ENCODE results near the gene TP53INP2.
"Not testable (repeated sequence)": the region's sequence is repeated elsewhere in the genome, so short reads cannot be mapped to it uniquely, and the experiment has no call there.

Gene TP53INP2

DNA sequence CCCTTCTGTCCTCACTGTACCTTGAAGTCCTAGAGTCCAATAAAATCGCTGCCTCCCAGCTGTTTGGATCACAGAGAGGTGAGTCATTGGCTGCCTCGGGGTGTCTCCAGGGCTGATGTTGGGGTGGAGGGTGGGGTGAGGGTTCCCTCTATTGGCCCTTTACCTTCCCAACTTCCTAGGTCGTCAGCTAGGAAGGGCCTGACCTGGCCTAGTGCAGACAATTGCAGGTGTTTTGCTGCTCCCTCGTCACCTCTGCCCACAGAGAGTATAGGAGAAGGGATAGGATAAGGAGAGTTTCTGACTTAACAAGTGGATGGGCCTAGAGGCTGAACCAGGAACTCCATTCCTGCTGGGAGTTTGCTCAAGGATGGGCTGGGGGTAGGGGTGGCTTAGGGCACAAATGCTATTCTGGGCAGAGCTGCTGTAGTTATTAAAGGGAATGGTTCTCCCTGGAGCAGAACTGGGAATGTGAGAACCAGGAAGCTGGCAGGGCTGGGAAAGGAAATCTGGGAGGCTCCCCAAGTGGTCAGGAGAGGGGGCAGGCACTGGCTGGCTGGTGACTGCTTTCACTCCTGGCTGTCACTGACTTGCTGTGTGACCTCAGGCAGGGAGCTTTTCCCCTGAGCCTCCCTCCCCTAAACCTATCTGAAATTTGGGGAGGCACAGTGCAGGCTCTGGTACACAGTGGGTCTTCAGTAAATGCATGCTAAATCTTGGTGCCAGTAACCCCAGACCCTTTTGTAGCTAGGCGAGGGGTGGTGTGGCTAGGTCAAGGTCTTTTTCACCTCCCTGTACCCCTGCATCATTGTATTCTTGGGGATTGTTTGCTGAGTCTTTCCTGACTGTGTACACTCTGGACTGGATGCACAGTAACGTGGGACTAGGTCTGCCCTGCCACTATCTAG lies 1.5 kb downstream of the TP53INP2 start:
- peak; percentile 50 for DNase-seq (ENCODE audit: low spot score)

DNA sequence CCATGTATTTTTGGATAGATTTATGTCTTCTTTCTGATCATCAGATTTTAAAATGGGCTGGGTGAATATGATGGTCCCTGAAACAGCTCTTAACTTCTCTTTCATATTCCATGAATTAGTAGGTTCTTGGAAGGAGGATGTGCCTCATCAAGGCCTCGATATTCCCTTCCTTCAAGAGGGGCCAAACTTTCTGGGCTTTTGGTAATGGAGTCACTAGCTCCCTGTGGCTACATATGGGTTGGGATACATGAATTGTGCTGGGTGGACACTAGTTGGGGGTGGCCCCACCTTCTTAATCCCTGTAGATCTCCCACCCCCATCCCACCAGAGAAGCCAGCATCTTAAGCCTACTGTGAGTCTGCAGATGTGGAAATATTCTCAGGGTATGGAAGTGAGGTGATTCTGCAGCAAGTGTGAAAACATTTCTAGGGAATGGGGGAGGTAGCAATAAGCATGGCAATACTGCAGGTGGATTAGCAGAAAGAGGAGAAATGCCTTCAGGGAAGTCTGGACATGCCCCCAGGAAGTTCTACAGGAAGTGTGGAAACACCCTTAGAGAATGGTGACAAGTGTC lies 2.2 kb downstream of the TP53INP2 start:
- DNase-seq (ENCODE audit: low spot score), result no peak

DNA sequence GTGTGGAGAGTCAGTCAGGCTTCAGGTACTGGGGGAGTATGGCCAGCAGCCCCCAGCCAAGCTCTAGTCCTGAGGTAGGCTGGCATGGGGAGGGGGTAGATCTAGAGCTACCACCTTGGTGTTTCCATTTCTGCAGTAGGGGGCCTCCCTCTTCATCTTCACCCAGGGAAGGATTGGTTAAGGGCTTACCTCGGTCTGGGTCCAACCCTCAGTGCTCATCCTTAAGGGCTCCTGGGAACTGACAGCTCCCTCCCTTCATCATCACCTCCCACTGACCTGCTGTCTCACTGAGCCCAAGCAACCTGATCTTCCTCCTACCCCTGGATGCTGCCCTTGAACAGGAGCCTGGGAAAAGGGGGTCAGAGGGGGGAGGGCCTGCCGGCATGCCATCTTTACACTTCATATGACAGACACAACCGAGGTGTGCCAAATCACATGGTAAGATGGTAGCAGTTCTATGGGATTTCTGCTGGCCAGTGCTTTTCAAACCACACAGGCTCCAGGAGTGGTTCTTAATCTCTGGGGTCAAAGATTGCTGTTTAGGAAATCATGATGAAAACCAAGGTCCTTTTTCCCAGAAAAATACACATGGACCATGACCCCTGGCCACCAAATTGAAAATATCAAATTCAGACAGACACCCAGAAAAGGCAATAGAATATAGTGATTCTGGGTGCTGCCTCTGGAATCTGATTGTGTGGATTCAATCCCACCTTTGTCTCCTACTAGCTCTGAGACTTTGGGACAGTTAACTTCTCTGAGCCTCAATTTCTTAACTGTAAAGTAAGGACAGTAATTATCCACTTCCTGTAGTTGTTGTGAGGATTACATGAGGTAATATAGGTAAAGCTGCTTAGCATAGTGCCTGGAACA lies 3.0 kb downstream of the TP53INP2 start:
- no peak for DNase-seq (ENCODE audit: low spot score)

DNA sequence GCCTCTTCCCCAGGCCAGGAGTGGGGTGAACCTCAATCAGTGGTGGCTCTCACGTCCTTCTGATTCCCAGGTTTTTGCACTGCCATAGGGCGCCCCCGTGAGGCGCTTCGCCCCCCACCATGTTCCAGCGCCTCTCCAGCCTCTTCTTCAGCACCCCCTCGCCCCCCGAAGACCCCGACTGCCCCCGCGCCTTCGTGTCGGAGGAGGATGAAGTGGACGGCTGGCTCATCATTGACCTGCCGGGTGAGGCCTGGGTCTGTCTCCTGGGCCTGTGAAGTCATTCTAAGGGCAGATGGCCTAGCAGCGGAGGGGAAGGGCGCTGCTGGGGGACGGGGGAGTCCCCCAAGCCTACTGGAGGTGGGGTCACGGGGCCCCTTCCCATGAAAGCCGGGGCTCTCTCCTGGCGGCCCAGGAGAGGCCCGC lies 4.5 kb downstream of the TP53INP2 start:
- peak; percentile 76 for DNase-seq (ENCODE audit: low spot score)

DNA sequence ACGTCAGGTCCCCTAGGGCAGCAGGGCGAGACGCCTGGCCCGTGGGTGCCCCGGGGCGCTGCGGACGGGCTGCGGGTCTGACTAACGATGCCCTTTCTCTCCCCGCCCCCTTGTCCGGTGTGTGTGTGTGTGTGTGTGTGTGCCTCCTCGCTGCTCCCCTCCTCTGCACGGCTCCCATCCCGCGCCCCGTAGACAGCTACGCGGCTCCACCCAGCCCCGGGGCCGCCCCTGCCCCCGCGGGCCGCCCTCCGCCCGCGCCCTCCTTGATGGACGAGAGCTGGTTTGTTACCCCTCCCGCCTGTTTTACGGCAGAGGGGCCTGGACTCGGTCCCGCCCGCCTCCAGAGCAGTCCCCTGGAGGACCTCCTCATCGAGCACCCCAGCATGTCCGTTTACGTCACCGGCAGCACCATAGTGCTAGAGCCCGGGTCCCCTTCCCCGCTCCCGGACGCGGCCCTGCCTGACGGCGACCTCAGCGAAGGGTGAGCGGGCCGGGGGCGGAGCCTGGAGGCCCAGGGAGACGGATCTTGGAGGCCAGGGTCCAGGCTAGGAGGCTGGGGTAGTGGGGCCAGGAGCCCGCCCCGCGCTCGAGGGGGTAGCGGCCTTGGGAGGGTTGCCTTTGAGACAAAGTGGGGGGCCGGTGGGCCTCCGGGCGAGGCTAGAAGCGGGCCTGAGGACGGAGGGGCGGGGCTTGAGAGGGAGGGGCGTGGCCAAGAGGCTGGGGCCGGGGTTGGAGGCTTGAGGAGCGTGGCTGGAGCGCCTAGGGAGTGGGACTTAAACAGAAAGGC lies 5.1 kb downstream of the TP53INP2 start:
- DNase-seq (ENCODE audit: low spot score), result peak; percentile 91

DNA sequence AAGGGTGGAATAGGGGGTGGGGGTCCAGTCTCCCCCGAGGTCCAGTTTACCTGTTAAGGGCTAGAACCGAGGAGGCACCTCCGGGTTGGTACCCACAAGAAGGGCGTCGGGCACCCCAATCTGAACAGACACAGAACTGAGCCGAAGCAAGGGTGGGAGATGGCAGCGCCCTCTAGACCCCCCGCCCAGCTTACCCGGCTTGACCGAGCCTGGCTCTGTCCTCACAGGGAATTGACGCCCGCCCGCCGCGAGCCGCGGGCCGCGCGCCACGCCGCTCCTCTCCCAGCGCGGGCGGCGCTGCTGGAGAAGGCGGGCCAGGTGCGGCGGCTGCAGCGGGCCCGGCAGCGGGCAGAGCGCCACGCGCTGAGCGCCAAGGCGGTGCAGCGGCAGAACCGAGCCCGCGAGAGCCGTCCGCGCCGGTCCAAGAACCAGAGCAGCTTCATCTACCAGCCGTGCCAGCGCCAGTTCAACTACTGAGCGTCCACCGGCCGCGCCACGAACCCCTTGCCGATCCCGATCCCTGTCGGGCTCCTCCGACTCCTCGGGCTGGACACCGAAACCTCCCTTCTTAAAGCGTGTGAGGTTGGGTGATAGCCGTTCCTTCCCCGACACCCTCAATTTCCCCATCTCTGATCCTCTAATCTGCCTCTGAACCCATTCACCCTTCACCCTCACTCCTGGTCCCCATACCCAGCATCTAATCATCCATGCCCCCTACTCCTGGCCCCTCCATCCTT lies 5.9 kb downstream of the TP53INP2 start:
- DNase-seq (ENCODE audit: low spot score), result peak; percentile 87

DNA sequence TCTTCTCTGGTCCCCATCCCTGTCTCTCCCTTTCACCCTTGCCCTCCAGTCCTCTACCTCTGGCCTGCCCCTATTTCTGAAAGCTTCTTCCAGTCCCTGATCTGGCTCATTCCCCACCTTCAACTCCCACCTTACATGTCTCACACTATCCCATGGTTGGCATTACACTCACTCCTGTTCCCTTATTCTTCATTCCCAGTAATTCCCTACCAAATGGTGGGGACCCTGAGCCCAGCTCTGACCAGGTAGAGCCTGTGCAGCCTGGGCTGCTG lies 6.4 kb downstream of the TP53INP2 start:
- no peak for DNase-seq (ENCODE audit: low spot score)

DNA sequence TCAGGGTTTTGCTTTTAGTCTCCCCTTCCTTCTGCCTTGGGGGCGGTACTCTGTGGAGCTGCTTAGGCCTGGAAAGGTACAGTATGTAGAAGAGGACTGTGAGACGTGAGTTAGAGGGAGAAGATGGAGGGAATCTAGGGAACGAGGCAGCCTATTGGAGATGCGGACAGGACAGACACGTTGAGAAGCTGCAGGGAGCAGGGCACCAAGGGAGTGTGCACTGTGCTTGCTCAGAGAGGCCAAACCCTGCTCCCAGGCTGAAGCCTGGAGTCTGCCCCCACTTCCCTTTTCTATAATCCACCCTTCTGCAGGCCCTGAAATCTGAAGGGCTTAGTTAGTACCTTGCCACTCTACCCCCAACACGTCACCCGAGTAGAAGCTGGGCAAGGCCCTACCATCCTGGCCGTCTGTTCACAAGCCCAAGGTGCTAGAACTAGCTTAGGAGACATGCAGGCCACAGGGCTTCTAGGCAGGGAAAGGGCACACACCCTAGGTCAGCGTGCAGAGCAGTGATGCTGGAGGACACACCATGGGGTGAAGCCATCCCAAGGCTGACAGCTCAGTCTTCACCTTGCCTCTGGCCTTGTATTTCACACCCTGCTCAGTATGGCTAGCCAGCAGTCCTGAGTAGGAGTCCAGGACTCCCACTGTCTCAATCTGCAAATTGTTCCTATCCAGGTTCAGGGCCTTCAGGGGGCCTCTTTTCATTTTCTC lies 6.9 kb downstream of the TP53INP2 start:
- no peak for DNase-seq (ENCODE audit: low spot score)

DNA sequence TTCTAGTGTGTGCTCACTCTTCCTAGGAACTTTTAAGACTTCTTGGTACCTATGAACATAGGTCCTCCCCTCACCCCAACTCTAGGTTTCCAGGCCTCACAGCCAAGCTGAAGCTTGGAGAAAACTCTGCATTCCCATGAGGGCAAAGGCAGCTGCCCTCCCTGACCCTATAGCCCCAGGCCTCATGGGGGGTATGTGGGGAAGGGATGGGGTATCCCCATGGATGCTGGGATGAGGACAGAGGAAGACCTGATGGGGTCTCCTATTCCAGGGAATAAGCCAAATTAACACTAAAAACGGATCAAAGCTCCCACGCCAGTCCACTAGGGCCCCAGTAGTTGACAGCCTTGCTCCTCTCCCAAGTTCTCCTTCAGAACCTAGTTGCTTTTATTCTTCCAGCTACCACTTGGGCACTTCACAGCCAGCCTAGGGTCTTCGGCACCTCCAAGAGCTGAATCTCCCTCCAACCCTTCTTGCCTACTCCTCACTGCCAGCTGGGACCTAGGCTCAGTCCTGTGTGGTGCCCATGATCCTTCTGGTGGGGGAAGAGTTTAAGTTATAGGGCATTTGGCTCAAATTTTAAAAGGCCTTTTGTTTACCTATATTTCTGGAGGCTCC lies 7.8 kb downstream of the TP53INP2 start:
- no peak for DNase-seq (ENCODE audit: low spot score)

DNA sequence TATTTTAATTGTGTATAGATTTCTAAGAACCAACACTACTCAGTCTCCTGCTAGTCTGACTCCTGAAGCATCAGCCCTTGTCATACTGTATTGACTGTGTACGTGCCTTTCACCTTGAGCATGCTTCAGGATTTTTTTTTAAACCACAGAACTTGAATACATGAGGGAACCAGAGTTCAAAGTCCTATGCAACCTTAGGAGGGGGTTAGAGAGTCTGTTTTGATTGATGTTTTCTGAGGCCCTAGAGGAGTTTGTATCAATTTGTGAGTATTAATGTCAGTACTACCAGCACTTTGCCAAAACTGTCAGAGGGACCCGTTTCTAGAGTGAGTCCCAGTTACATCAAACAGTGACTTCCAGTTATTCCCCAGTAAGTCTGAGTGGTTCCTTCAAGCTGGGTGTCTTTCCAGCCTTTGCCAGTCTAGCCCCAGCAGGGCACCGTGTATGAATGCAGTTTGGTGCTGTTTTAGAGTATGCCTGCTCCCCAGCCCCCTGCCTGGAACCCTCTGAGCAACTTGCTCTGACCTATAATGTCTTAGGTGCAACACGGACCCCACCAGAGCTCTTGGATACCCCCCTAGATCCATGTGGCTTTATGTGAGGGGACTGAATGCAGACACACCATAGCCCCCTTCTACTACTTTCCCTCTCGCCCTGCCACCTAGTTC lies 8.5 kb downstream of the TP53INP2 start:
- no peak for DNase-seq (ENCODE audit: low spot score)

DNA sequence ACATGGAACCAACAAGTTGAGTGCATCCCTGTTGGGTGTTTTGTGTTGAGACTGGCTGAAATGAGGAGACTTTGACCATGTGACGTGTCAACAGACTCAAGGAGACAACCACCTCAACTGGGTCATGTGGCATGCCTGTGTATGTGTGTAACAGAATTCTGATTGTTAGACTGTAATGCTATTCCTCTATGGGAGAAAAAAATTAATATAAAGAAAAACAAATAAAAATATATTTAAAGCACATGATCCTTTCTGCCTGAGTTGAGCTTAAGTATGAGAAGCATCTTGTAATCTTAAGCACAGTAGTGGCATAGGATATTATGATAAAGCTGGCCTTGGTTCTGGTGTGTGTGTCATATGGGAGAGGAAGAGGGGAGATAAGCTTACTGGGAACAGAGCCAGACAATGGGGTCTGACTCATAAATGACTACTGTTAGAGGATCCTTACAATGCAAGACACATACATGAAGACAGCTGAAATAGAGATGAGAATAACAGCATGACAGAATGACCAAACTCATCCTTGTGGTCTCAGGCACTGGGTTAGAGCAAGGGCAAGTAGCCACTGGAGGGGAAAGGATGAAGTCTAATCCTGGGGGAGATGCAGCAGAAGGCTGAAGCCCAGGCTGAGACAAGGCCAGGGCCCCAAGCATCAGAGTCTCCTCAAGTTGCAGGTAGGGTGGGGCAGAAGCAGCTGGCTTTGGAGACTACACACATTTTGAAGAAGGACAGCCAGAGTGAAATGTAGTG lies 9.2 kb downstream of the TP53INP2 start:
- no peak for DNase-seq (ENCODE audit: low spot score)

DNA sequence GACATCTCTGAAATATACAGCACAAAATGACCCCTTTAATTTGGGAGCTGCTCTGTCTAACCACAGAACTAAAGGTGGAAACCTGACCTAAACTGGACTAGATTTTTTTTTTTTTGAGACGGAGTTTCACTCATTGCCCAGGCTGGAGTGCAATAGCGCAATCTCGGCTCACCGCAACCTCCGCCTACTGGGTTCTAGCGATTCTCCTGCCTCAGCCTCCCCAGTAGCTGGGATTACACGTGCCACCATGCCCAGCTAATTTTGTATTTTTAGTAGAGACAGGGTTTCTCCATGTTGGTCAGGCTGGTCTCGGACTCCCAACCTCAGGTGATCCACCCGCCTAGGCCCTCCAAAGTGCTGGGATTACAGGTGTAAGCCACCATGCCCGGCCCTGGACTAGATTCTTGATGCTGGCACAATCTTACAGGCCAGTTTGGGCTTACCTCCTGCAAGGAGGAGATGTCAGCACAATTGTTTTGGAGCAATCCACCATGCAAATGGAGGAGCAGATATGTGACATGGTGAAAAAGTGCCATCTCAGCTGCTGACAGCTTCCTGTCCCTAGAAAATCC lies 9.9 kb downstream of the TP53INP2 start:
- not testable (repeated sequence) for DNase-seq (ENCODE audit: low spot score)

DNA sequence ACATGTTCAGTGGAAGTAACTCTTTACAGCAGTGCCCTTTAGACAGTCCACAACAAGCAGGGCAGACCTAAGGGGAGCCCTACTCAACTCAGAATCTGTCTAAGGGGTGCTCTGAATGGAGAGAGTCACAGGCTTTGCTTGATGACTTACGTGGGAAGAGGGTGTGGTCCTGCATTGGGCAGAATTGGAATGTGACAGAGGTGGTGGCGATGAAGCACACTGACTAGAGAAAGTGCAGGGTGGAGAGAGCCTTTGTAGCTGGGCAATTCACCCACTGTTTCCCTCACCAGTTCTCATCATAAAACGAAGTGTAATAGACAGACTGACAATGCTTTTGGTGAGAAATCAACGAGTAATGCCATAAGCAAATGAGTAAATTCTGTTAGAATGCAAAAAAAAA lies 11.2 kb downstream of the TP53INP2 start:
- DNase-seq (ENCODE audit: low spot score), result no peak

DNA sequence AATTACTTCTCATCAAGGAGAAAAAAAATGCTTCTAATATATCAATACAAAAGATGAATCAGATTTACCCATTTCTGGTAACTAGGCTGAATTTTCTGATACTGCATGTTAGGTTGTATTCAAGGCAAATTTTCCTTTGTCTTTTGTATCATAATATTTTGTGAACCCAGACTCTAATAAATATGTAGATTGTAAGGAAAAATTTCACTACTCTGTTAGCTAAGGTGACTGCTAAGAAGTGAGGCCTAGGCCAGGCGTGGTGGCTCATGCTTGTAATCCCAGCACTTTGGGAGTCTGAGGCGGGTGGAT lies 12.7 kb downstream of the TP53INP2 start:
- no peak for DNase-seq (ENCODE audit: low spot score)

DNA sequence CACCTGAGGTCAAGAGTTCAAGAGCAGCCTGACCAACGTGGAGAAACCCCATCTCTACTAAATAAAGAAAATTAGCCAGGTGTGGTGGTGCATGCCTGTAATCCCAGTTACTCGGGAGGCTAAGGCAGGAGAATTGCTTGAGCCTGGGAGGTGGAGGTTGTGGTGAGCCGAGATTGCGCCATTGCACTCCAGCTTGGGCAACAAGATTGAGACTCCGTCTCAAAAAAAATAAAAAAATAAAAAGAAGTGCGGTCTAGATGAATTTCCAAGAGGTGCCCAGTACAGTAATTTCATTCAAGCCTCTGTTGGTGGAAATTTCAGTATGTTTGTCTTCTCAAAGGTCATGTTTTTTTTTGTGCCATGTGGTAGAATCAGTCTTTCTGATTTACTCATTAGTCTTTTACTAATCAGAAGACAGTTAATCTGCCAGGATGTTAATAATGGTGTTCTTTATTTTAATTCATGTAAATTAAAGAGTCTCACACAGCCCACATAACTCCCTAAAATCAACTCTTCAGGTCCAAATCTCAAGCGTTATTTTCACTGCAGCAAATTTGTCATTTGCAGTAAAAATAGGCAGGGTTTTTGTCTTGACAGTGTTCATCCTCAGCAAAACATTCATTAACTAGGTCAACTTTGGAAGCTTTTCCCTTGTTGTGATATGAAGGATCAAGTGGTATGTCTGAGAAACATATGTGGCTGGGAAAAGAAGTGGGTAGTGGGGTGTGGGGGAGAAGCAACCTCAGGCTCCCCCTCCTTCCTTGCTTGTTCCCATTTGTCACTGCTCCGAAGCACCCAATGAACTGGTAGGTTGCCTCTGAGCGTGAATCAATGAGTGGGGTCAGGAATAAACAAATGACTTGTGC lies 13.3 kb downstream of the TP53INP2 start:
- DNase-seq (ENCODE audit: low spot score), result no peak

DNA sequence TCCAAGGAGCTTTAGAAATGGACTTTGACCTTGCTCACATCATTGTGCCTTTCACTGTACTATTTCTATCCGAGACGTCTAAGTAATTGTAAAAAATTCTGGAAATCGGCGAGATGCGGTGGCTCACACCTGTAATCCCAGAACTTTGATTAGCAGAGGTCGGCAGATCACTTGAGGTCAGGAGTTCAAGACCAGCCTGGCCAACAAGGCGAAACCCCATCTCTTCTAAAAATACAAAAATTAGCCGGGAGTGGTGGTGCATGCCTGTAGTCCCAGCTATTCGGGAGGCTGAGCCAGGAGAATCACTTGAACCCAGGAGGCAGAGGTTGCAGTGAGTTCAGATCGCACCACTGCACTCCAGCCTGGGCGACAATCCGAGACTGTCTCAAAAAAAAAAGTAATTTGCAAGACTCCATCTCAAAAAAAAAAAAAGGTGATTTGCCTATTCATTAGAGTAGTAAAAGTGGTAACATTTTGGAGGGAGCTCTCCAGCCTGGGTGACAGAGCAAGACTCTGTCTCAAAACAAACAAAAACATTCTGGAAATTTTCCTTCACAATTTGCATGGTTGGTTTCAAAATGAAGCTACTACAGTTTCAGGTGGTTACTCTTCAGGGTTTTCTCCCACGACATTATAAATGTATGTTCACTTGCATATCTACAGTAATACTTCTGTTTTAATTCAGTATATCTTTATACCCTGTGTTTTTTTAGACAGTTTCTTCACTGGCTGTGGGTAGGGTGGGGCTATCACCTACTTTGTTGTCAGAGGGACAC lies 15.3 kb downstream of the TP53INP2 start:
- not testable (repeated sequence) for DNase-seq (ENCODE audit: low spot score)

DNA sequence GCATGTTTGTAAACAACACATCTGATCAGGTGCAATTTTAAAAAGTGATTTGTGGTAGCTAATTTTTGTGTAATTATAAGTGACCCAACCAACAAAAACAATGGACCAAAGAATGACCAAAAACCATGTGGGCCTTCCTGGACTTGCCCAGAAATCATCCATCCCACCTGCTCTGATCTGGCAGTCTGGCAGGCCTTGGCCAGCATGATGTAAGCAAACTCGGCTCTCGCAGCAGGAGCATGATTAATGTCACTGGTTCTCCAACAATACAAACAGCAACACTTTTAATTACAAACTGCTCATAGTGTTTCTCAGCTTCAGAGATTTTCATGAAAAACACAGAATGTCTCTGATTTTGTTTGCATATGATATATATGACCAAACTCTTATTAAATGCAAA lies 16.1 kb downstream of the TP53INP2 start:
- no peak for DNase-seq (ENCODE audit: low spot score)
